Thyroid gland (tissue), 4 donors: Measurements from ENCODE around the gene PIBF1. TPM values are rescaled to one million over a fixed set of nuclear protein-coding genes. Genes with fewer than 3 reads are reported as not detected.
"Not testable (repeated sequence)": the region's sequence is repeated elsewhere in the genome, so short reads cannot be mapped to it uniquely, and the experiment has no call there.

Experiments
- DNase-seq, 2 donors: peaks; one replicate each; pipeline ENCODE4 v3.0.0-alpha.2; 2019
- H3K27ac ChIP-seq, 3 donors: fragments of 200-600 bp; sonication (generic); 1 replicate in 2 of 3; 2 replicates in 1 of 3; pipeline ENCODE4 v1.5.1; 2016 to 2019; ENCODE audit warnings: mild to moderate bottlenecking in 1 of 3, moderate library complexity in 1 of 3
- H3K27me3 ChIP-seq: fragments of 200-600 bp; sonication (generic); one replicate; pipeline ENCODE4 v1.5.1; 2019
- H3K36me3 ChIP-seq, 2 donors: fragments of 200-600 bp; sonication (generic); one replicate each; pipeline ENCODE4 v1.5.1; 2016 to 2019
- H3K4me1 ChIP-seq, 2 donors: fragments of 200-600 bp; sonication (generic); one replicate each; pipeline ENCODE4 v1.5.1; 2017 to 2019
- H3K4me3 ChIP-seq, 3 donors: fragments of 200-600 bp; sonication (generic); replicated peaks in 1 of 3; 1 replicate in 2 of 3; 2 replicates in 1 of 3; pipeline ENCODE4 v1.5.1; 2016; ENCODE audit warnings: mild to moderate bottlenecking in 1 of 3
- H3K9me3 ChIP-seq: fragments of 200-600 bp; sonication (generic); one replicate; pipeline ENCODE4 v1.5.1; 2017
- POLR2A ChIP-seq, 2 donors: fragments of 450-650 bp; IDR thresholded peaks; one replicate each; pipeline ENCODE4 v1.6.1; 2017; ENCODE audit warnings: antibody characterized with exemption in 2 of 2, mild to moderate bottlenecking in 2 of 2, moderate library complexity in 1 of 2
- WGBS, 2 donors: methylation state at CpG; one replicate each; pipeline ENCODE4 v1.1.5; 2017; 5-methylcytosine and 5-hydroxymethylcytosine counted together
- intact Hi-C: fragments of 100-400 bp; cut with DNase I; formaldehyde crosslinking; loops from one replicate; pipeline ENCODE4 v1.15.1; 2023
- total RNA-seq, 4 donors: library from RNA; depleted of rRNA; stranded (reverse); fragments of >200 nt; gene quantifications; one replicate each; pipeline ENCODE4 v1.2.3, GENCODE V29; 2016
- TF ChIP-seq, protein P1 (sequence below), 6 experiments: fragments of 200-600 bp in 3 of 6; fragments of 450-650 bp in 3 of 6; sonication (generic) in 3 of 6; IDR thresholded peaks; one replicate each; pipeline ENCODE4 v1.5.1; 2016 to 2019; ENCODE audit warnings: antibody characterized with exemption in 6 of 6, mild to moderate bottlenecking in 2 of 6, inconsistent platforms in 1 of 6, moderate library complexity in 1 of 6

PIBF1 gene
- total RNA-seq, 4 donors from 2014 or later: 30.2 to 51.4 (median 37.5) TPM

DNA sequence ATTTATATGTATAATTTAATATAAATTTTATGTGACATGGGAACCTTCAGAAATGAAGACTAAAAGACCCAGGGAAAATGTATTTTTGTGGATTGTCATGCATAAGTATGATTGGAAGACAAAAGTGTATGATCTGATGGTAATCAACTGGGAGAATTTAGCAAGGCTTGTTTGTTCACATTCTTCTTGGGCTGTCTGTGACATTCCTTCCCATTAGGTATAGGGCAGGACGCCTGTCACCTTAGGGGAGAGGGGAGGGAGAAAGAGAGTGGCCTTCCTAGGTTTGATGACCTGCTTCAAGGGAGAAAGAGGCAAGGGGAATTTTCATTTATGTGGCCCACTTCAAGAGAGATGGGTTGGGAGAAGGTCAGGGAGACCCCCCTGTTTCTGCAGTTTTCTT, 22.4 kb downstream of the PIBF1 start:
- intact Hi-C loops: no loop called here
- Histone ChIP-seq H3K27me3 (no peaks in the 10 kb centered on the region), H3K4me3 (no peak overlapping the region), H3K36me3 (peaks cover 0 to 4% of the 10 kb centered on the region in 2 donors), H3K27ac (no peak overlapping the region), H3K4me1 (peaks cover 4 to 11% of the 10 kb centered on the region in 2 donors), H3K9me3 (no peaks in the 10 kb centered on the region)
- no peak for DNase-seq
- no peak for TF ChIP-seq POLR2A (IDR thresholded peaks at IDR 0.05)
- TF ChIP-seq, protein P1, sequence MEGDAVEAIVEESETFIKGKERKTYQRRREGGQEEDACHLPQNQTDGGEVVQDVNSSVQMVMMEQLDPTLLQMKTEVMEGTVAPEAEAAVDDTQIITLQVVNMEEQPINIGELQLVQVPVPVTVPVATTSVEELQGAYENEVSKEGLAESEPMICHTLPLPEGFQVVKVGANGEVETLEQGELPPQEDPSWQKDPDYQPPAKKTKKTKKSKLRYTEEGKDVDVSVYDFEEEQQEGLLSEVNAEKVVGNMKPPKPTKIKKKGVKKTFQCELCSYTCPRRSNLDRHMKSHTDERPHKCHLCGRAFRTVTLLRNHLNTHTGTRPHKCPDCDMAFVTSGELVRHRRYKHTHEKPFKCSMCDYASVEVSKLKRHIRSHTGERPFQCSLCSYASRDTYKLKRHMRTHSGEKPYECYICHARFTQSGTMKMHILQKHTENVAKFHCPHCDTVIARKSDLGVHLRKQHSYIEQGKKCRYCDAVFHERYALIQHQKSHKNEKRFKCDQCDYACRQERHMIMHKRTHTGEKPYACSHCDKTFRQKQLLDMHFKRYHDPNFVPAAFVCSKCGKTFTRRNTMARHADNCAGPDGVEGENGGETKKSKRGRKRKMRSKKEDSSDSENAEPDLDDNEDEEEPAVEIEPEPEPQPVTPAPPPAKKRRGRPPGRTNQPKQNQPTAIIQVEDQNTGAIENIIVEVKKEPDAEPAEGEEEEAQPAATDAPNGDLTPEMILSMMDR (IDR thresholded peaks at IDR 0.05): no peak
- WGBS, 2 donors: 85 to 91% methylated on average over 1 of the region's 1 CpG

DNA sequence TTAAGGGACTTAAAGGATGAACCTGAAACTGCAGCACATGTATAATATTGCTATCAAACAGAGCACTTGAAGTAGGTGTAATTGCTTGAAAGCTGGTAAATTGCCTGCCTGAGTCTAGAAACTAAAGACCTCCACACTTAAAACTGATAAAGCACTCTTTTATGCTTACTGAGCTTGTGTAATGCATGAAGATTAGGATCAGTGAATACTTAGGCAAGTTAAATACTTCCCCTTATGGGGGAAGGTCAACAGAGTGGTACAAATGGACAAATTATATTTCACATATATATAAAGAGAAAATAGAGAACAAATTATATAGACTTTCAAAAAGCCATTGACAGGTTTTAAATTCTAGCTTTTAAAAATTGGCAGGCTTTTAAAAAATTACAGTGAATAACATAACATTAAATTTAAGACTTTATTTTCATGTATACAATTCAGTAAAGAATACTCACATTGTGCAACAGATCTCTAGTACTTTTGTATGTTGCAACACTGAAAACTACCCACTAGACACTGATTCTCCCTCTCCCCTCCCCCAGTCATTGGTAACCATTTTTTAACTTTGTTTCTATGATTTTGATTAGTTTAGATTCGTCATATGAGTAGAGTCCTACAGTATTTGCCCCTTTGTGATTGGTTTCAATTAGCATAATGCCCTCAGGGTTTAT, 23.9 kb downstream of the PIBF1 start:
- TF ChIP-seq POLR2A (IDR thresholded peaks at IDR 0.05): no peak
- TF ChIP-seq, protein P1 (IDR thresholded peaks at IDR 0.05): no peak
- no peak for DNase-seq
- Histone ChIP-seq H3K36me3 (no peaks in the 10 kb centered on the region), H3K4me1 (peaks cover 4 to 11% of the 10 kb centered on the region in 2 donors), H3K9me3 (no peaks in the 10 kb centered on the region), H3K27me3 (no peaks in the 10 kb centered on the region), H3K27ac (peak overlapping the region in 2 of 3 donors; percentile 1 to 35), H3K4me3 (no peak overlapping the region)
- intact Hi-C loops: no loop called here
- WGBS, 2 donors: 95 to 100% methylated on average over 1 of the region's 1 CpG

DNA sequence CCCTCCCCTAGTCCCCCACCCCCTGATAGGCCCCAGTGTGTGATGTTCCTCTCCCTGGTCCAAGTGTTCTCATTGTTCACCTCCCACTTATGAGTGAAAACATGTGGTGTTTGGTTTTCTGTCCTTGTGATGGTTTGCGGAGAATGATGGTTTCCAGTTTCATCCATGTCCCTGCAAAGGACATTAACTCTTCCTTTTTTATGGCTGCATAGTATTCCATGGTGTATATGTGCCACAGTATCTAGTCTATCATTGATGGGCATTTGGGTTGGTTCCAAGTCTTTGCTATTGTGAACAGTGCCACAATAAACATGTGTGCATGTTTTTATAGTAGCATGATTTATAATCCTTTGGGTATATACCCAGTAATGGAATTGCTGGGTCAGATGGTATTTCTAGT, 24.6 kb downstream of the PIBF1 start:
- H3K9me3 ChIP-seq, H3K27ac ChIP-seq, DNase-seq, H3K27me3 ChIP-seq, H3K36me3 ChIP-seq, intact Hi-C loops, H3K4me3 ChIP-seq: not testable (repeated sequence)
- peaks cover 4 to 11% of the 10 kb centered on the region in 2 donors for H3K4me1 ChIP-seq
- 100% methylated on average over 1 of the region's 1 CpG for WGBS, 2 donors

DNA sequence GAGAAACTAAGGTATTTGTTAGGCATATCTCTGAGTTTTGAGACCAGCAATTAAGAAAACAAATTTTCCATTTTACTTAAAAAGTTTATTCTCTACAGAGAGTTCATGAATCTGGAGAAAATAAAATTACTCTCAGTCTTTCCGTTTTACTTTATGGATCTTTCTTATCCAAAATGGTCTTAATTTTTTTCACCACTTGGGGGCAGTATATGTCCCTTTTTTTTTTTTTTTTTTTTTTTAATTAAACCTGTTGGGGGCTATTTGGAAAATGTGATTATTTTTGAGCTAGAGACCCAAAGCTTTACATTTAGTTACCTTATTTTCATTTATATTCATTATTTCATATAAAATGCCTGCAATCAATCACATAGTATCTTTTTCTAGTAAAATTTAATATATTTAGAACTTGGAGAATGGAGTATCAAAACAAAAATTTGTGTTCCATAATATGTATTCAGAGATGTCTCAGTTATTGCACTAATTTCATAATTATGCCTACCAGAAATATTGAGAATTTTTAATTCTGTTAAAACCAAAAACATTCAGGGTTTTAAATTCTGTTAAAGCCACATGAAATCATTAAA, 27.1 kb downstream of the PIBF1 start:
- TF ChIP-seq, protein P1 (IDR thresholded peaks at IDR 0.05): peak in 4 of 6 experiments; percentile 36 to 75 (median 68)
- TF ChIP-seq POLR2A (IDR thresholded peaks at IDR 0.05): no peak
- Histone ChIP-seq H3K27me3 (no peaks in the 10 kb centered on the region), H3K36me3 (no peaks in the 10 kb centered on the region), H3K9me3 (no peaks in the 10 kb centered on the region), H3K4me1 (peaks cover 4 to 11% of the 10 kb centered on the region in 2 donors), H3K4me3 (no peak overlapping the region), H3K27ac (peak overlapping the region; percentile 39 to 46 (median 44))
- WGBS, 2 donors: 12 to 25% methylated on average over 1 of the region's 1 CpG
- DNase-seq: no peak
- intact Hi-C loops: no loop called here

DNA sequence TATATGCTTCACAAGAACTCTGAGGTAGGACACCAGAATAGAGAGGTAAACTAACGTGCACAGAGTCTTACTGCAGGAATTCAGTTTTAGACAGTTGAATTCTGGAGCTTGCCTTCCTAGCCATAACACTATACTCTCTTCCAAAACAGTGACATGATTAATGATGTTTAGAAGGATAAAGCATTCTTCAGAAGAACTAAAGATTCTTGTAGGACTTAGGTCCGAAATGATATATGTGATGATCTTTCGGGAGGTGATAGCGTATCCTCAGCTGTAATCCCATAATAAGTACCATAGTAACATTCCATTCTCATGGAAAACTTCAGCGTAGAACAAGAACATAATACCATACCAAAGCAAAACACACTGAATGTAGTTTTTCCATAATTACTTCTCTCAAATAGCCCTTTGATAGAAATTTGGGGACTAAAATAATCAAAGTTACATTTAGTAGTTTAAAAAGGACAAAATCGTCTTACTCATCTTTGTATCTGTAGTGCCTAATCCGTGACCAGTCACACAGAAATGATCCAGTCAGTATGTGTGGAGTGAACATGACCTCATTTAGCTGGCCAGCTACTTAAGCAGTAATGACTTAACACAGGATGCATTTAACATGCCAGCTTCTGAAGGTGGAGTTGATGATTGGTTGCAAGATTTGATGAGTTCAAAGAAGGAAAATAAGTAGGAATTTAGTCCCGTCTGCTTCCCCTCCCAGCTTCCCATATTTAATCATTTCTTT, 38.4 kb downstream of the PIBF1 start:
- TF ChIP-seq, protein P1 (IDR thresholded peaks at IDR 0.05): no peak
- TF ChIP-seq POLR2A (IDR thresholded peaks at IDR 0.05): no peak
- Histone ChIP-seq H3K27me3 (no peaks in the 10 kb centered on the region), H3K4me1 (no peaks in the 10 kb centered on the region), H3K9me3 (no peaks in the 10 kb centered on the region), H3K4me3 (no peak overlapping the region), H3K36me3 (no peaks in the 10 kb centered on the region), H3K27ac (no peak overlapping the region)
- intact Hi-C loops: no loop called here
- DNase-seq: no peak
- 91 to 95% methylated on average over 8 of the region's 8 CpGs for WGBS, 2 donors
